IPS-20b (cell line): ENCODE data around the gene TRIM24.

Source experiments
- H3K27ac ChIP-seq: one replicate; pipeline ENCODE4 v1.5.1; 2013; ENCODE audit warnings: low read length
- H3K27me3 ChIP-seq: 2 replicates; pipeline ENCODE4 v1.6.1; 2013; ENCODE audit warnings: mild to moderate bottlenecking, low read length, inconsistent platforms; ENCODE audit not compliant: insufficient read depth
- H3K36me3 ChIP-seq: 2 replicates; pipeline ENCODE4 v1.6.1; 2013; ENCODE audit warnings: low read depth, mild to moderate bottlenecking, inconsistent platforms, low read length, moderate library complexity; ENCODE audit not compliant: insufficient read depth
- H3K4me1 ChIP-seq: 2 replicates; pipeline ENCODE4 v1.6.1; 2013; ENCODE audit warnings: mild to moderate bottlenecking, control low read depth, inconsistent platforms, low read length, moderate library complexity; ENCODE audit not compliant: insufficient read depth
- H3K4me3 ChIP-seq: 2 replicates; pipeline ENCODE4 v1.5.1; 2013; ENCODE audit warnings: mild to moderate bottlenecking, low read length, inconsistent platforms
- H3K9ac ChIP-seq: 2 replicates; pipeline ENCODE4 v1.6.1; 2013; ENCODE audit warnings: low read depth, mild to moderate bottlenecking, inconsistent platforms, low read length, moderate library complexity
- H3K9me3 ChIP-seq: 2 replicates; pipeline ENCODE4 v1.6.1; 2013; ENCODE audit warnings: mild to moderate bottlenecking, low read depth, low read length, inconsistent platforms; ENCODE audit not compliant: insufficient read depth

TRIM24 gene

GRCh38 chr7:138502023-138502767 is 42.1 kb downstream of the TRIM24 start:
- no peak overlapping the region for H3K4me3 ChIP-seq
- no peak overlapping the region for H3K9ac ChIP-seq
- H3K36me3 ChIP-seq: peaks cover 56% of the 10 kb centered on the region
- no peaks in the 10 kb centered on the region for H3K9me3 ChIP-seq
- no peaks in the 10 kb centered on the region for H3K27me3 ChIP-seq
- peaks cover 12% of the 10 kb centered on the region; the same call in 1 of the 2 replicates for H3K4me1 ChIP-seq
- H3K27ac ChIP-seq: no peak overlapping the region

GRCh38 chr7:138505361-138505873 is 45.4 kb downstream of the TRIM24 start:
- Histone ChIP-seq H3K36me3 (peaks cover 65% of the 10 kb centered on the region), H3K4me3 (no peak overlapping the region), H3K9me3 (no peaks in the 10 kb centered on the region), H3K9ac (no peak overlapping the region), H3K27me3 (no peaks in the 10 kb centered on the region), H3K4me1 (peaks cover 9% of the 10 kb centered on the region; the same call in 1 of the 2 replicates), H3K27ac (no peak overlapping the region)

GRCh38 chr7:138506764-138507163 is 46.7 kb downstream of the TRIM24 start:
- Histone ChIP-seq H3K9me3 (peaks cover 3% of the 10 kb centered on the region; the same call in 1 of the 2 replicates), H3K27me3 (no peaks in the 10 kb centered on the region), H3K9ac (no peak overlapping the region), H3K4me1 (peaks cover 6% of the 10 kb centered on the region; the same call in 1 of the 2 replicates), H3K36me3 (peaks cover 79% of the 10 kb centered on the region), H3K27ac (no peak overlapping the region), H3K4me3 (no peak overlapping the region)

DNA sequence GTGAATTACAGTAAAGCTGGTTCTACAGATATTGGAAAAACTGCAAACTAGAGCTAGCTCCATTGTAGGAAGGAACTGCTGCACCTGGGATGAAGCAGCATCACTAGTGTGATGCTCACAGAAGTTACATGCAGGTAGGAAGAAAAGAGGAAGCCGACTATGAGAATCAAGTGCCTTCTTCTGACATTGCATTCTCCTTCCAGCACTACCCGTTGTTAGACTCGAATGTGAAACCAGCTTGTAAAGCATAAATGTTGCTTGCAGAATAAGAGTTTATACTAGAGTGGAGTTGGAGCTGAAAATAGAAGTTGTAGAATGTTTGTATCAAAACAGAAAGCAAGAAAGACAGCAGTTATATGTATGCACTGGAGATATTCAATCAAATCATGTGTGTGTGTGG is 49.9 kb downstream of the TRIM24 start:
- H3K4me3 ChIP-seq: no peak overlapping the region
- peaks cover 12% of the 10 kb centered on the region for H3K9me3 ChIP-seq
- H3K36me3 ChIP-seq: peaks cover 97% of the 10 kb centered on the region
- no peak overlapping the region for H3K9ac ChIP-seq
- no peaks in the 10 kb centered on the region for H3K4me1 ChIP-seq
- H3K27ac ChIP-seq: no peak overlapping the region
- no peaks in the 10 kb centered on the region for H3K27me3 ChIP-seq

DNA sequence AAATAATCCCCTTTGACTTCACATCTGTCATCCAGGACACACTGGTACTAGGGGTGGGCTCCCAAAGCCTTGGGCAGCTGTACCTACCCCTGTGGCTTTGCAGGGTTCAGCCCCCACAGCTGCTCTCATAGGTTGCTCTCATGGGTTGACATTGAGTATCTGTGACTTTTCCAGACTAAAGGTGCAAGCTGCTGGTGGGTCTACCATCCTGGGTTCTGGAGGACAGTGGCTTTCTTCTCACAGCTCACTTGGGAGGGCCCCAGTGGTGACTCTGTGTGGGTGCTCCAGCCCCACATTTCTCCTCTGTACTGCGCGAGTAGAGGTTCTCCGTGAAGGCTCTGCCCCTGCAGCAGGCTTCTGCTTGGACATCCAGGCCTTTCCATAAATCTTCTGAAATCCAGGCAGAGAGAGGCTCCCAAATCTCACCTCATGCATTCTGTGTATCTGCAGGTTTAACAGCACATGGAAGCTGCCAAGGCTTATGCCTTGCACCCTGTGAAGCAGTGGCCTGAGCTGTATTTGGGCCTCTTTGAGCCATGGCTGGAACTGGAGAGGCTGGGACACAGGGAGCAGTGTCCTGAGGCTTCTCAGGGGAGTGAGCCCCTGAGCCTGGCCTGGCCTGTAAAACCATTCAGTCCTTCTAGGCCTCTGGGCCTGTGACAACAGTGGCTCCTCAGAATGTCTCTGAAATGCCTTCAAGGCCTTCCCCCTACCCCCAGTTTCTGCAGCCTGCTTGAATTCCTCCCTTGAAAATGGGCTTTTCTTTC is 52.2 kb downstream of the TRIM24 start:
- Histone ChIP-seq H3K4me1 (no peaks in the 10 kb centered on the region), H3K9ac (no peak overlapping the region), H3K4me3 (no peak overlapping the region), H3K27ac (no peak overlapping the region), H3K9me3 (peaks cover 12% of the 10 kb centered on the region), H3K36me3 (peaks cover 95% of the 10 kb centered on the region), H3K27me3 (no peaks in the 10 kb centered on the region)

DNA sequence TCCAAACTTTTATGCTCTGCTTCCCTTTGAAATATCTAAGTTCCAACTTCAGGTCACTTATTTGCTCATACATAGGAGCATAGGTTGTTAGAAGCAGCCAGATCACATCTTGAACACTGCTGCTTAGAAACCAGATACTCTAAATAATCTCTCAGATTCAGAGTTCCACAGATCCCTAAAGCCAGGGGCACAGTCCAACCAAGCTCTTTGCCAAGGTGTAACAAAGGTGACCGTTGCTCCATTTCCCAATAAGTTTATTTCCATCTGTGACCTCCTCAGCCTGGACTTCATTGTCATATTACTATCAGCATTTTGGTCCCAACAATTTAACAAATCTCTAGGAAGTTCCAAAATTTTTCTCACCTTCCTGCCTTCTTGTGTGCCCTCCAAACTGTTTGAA is 52.8 kb downstream of the TRIM24 start:
- Histone ChIP-seq H3K4me1 (no peaks in the 10 kb centered on the region), H3K9ac (no peak overlapping the region), H3K27ac (no peak overlapping the region), H3K4me3 (no peak overlapping the region), H3K9me3 (peaks cover 12% of the 10 kb centered on the region), H3K36me3 (peaks cover 95% of the 10 kb centered on the region), H3K27me3 (no peaks in the 10 kb centered on the region)

DNA sequence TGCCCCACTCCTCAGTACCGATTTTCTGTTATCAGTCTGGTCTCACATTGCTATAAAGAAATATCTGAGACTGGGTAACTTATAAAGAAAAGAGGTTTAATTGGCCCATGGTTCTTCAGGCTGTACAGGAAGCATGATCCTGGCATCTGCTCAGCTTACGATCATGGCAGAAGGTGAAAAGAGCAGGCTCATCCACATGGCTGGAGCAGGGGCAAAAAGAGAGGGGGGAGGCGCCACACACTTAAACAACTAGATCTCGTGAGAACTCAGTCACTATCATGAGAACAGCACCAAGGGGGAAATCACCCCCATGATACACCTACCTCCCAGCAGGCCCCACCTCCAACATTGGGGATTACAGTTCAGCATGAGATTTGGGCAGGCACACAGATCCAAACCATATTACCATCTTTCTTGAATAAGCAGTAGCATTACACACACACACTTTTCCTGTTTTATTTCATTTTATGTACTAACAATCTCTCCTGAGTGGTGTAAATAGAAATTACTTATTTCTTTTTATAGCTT is 53.3 kb downstream of the TRIM24 start:
- Histone ChIP-seq H3K9ac (no peak overlapping the region), H3K36me3 (peaks cover 95% of the 10 kb centered on the region), H3K4me1 (no peaks in the 10 kb centered on the region), H3K9me3 (peaks cover 12% of the 10 kb centered on the region), H3K4me3 (no peak overlapping the region), H3K27ac (no peak overlapping the region), H3K27me3 (no peaks in the 10 kb centered on the region)

GRCh38 chr7:138514044-138514443 is 54.0 kb downstream of the TRIM24 start:
- Histone ChIP-seq H3K9ac (no peak overlapping the region), H3K27me3 (no peaks in the 10 kb centered on the region), H3K4me3 (no peak overlapping the region), H3K36me3 (peaks cover 96% of the 10 kb centered on the region), H3K27ac (no peak overlapping the region), H3K9me3 (peaks cover 12% of the 10 kb centered on the region), H3K4me1 (no peaks in the 10 kb centered on the region)

- no peak overlapping the region for H3K4me3 ChIP-seq
- H3K9me3 ChIP-seq: peaks cover 12% of the 10 kb centered on the region
- no peak overlapping the region for H3K9ac ChIP-seq
- H3K36me3 ChIP-seq: peaks cover 98% of the 10 kb centered on the region
- no peaks in the 10 kb centered on the region for H3K4me1 ChIP-seq
- H3K27ac ChIP-seq: no peak overlapping the region
- H3K27me3 ChIP-seq: no peaks in the 10 kb centered on the region
These were observed 55.0 kb downstream of the TRIM24 start for GRCh38 chr7:138515001-138515528.

DNA sequence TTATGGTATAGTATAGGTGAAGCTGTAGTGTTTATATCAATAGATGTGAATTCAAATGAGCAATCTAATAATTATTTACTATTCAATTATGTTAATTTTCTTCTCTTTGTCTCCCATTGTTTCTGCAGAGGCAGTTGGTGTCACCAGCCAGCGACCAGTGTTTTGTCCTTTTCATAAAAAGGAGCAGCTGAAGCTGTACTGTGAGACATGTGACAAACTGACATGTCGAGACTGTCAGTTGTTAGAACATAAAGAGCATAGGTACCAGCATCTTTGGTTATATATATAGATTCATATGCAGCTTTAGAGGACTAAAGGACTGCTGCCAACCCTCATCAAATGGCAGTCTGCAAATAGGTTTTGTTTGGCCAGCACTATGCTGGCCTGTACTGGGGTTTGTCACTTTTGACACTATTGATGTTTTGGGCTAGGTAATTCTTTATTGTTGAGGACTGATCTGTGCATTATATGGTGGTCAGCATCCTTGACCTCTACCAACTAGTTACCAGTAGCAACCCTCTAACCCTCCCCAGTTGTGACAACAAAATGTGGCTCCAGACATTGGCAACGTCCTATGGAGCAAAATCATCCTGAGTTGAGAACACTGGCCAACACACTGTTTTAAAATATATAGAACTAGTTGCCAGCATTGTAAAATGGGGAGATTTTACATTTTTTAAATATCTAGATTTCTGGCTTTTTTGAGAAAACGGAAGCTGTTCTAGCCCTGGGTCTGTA is 59.2 kb downstream of the TRIM24 start:
- Histone ChIP-seq H3K36me3 (peaks cover 97% of the 10 kb centered on the region), H3K9ac (no peak overlapping the region), H3K9me3 (peaks cover 3% of the 10 kb centered on the region; the same call in 1 of the 2 replicates), H3K27ac (no peak overlapping the region), H3K4me1 (no peaks in the 10 kb centered on the region), H3K27me3 (no peaks in the 10 kb centered on the region), H3K4me3 (no peak overlapping the region)

DNA sequence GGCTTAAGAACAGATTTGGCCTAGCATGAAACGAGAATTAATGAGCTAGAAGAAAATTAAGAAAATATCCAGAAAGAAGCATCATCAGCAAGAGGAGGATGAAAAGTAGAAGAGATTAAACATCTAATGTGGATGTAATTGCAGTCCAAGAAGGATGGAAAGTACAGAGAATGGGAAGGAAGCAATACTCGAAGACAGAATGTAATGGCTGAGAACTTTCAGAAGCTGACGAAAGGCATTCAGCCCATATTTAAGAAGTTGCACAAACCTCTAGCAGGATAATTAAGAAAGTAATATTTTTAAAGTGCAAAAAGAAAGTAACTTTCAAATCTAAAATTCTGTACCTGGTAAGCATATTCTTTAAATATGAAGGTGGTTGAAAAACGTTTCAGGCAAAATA is 60.7 kb downstream of the TRIM24 start:
- Histone ChIP-seq H3K4me1 (no peaks in the 10 kb centered on the region), H3K27me3 (no peaks in the 10 kb centered on the region), H3K36me3 (peaks cover 97% of the 10 kb centered on the region), H3K9ac (no peak overlapping the region), H3K27ac (no peak overlapping the region), H3K9me3 (peaks cover 8% of the 10 kb centered on the region), H3K4me3 (no peak overlapping the region)
